Body of pancreas (tissue), 4 donors: ENCODE data around the gene GIMAP6. TPM values are rescaled to one million over a fixed set of nuclear protein-coding genes. Genes with fewer than 3 reads are reported as not detected.

Experiments
- ATAC-seq: fragments of 150-250 bp; one replicate; pipeline ENCODE4 v1.9.1; 2016
- DNase-seq, 4 donors: peaks; one replicate each; pipeline ENCODE4 v3.0.0-alpha.2; 2019
- H3K27ac ChIP-seq, 4 donors: fragments of 200-600 bp; sonication (generic); 1 replicate in 3 of 4; 2 replicates in 1 of 4; pipeline versions ENCODE4 v1.5.1 to v1.6.1; 2016 to 2019; ENCODE audit warnings: mild to moderate bottlenecking in 1 of 4, mixed read lengths in 1 of 4, moderate library complexity in 1 of 4
- H3K27me3 ChIP-seq, 2 donors: fragments of 200-600 bp; sonication (generic); one replicate each; pipeline ENCODE4 v1.6.0; 2016; ENCODE audit warnings: mild to moderate bottlenecking in 1 of 2
- H3K36me3 ChIP-seq, 2 donors: fragments of 200-600 bp; sonication (generic); replicated peaks in 1 of 2; 2 replicates each; pipeline ENCODE4 v1.5.1; 2016; ENCODE audit warnings: low read depth in 2 of 2; ENCODE audit not compliant: insufficient read depth in 1 of 2
- H3K4me1 ChIP-seq: fragments of 200-600 bp; sonication (generic); one replicate; pipeline ENCODE4 v1.6.0; 2016
- H3K4me3 ChIP-seq, 2 donors: fragments of 200-600 bp; sonication (generic); 1 replicate in 1 of 2; 2 replicates in 1 of 2; pipeline ENCODE4 v1.5.1; 2016 to 2019
- H3K9me3 ChIP-seq, 3 donors: fragments of 200-600 bp; sonication (generic); 1 replicate in 2 of 3; 2 replicates in 1 of 3; pipeline ENCODE4 v1.5.1; 2016
- POLR2A ChIP-seq, 3 donors: fragments of 450-650 bp; IDR thresholded peaks; one replicate each; pipeline ENCODE4 v1.6.1; 2016; ENCODE audit warnings: antibody characterized with exemption in 3 of 3, mild to moderate bottlenecking in 2 of 3
- WGBS, 2 donors: methylation state at CpG; one replicate each; pipeline ENCODE4 v1.1.5; 2017; 5-methylcytosine and 5-hydroxymethylcytosine counted together
- intact Hi-C: fragments of 100-400 bp; cut with DNase I; formaldehyde crosslinking; loops from one replicate; pipeline ENCODE4 v1.15.1; 2023
- total RNA-seq, 2 donors: library from RNA; depleted of rRNA; stranded (reverse); fragments of >200 nt; gene quantifications; one replicate each; pipeline ENCODE4 v1.1.0, GENCODE V29; 2016
- TF ChIP-seq, protein P1 (sequence below), 7 experiments: fragments of 450-650 bp in 4 of 7; fragments of 200-600 bp in 3 of 7; sonication (generic) in 3 of 7; IDR thresholded peaks; one replicate each; pipeline ENCODE4 v1.5.1; 2016 to 2019; ENCODE audit warnings: antibody characterized with exemption in 7 of 7

GIMAP6 gene
- total RNA-seq, 2 donors from 2014 or later: 8.6 to 10.6 TPM

DNA sequence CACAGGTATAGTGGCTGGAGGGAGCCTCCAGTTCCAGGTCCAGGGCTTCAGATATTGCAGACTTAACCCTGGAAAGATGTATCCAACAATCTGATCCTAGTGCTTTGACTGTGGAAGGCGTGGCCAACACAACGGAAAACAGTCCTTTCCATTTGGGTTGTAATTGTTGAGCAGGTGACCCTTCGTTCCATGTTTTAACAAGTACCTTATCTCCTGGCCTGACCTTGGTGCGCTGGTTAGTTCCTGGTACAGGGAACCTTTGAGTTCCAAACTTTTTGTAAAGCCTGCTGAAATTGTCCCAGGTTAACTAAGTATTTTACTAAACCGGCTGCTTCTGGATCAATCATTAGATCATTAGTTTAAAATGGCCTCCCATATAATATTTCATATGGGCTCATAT is 23.9 kb upstream of the GIMAP6 start:
- H3K27ac ChIP-seq: no peak overlapping the region
- TF ChIP-seq, protein P1, sequence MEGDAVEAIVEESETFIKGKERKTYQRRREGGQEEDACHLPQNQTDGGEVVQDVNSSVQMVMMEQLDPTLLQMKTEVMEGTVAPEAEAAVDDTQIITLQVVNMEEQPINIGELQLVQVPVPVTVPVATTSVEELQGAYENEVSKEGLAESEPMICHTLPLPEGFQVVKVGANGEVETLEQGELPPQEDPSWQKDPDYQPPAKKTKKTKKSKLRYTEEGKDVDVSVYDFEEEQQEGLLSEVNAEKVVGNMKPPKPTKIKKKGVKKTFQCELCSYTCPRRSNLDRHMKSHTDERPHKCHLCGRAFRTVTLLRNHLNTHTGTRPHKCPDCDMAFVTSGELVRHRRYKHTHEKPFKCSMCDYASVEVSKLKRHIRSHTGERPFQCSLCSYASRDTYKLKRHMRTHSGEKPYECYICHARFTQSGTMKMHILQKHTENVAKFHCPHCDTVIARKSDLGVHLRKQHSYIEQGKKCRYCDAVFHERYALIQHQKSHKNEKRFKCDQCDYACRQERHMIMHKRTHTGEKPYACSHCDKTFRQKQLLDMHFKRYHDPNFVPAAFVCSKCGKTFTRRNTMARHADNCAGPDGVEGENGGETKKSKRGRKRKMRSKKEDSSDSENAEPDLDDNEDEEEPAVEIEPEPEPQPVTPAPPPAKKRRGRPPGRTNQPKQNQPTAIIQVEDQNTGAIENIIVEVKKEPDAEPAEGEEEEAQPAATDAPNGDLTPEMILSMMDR (IDR thresholded peaks at IDR 0.05): no peak
- TF ChIP-seq POLR2A (IDR thresholded peaks at IDR 0.05): no peak
- intact Hi-C loops: no loop called here
- ATAC-seq: no peak
- H3K27me3 ChIP-seq: no peaks in the 10 kb centered on the region
- H3K4me3 ChIP-seq: no peak overlapping the region
- DNase-seq: peak in 3 of 4 donors; percentile 16 to 57 (median 50)
- no peaks in the 10 kb centered on the region for H3K36me3 ChIP-seq
- WGBS, 2 donors: 36 to 38% methylated on average over 5 of the region's 5 CpGs
- peaks cover 0 to 13% (median 0%) of the 10 kb centered on the region in 3 donors for H3K9me3 ChIP-seq
- H3K4me1 ChIP-seq: peaks cover 6% of the 10 kb centered on the region

DNA sequence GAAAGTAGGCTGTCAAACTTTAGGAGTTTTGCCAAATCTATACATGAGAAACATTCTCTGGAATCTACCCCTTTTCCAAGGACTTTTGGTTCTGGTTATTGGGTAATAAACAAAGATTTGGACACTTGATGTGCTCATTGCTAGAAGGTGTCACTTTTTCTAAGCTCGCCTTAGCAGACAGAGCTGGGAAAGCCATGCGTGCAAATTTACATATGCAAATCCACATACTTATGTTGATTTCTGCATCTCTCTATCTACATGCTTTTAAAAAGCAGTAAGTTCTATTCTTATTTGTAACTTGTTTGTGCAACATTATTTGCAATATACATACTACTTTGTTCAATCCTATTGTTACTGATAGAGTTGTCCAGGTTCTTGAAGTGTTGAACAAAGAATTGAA is 22.5 kb upstream of the GIMAP6 start:
- no peaks in the 10 kb centered on the region for H3K27me3 ChIP-seq
- WGBS, 2 donors: 78 to 84% methylated on average over 2 of the region's 2 CpGs
- intact Hi-C loops: no loop called here

DNA sequence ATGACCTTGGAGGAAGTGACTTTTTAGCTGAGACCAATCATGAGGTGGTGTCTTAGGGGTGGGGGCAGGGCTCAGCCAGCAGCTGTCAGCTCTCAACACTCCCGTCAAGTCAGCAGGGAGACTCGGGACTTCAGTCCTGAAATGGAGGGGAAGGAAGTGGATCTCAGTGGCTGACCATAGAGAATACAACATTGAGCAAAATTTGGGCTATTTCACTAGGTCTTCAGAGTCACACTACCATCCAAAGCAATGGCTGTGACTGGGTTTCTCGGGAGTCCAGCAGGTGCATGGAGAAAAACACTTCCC is 16.8 kb upstream of the GIMAP6 start:
- 36 to 47% methylated on average over 3 of the region's 3 CpGs for WGBS, 2 donors
- Histone ChIP-seq H3K4me1 (no peaks in the 10 kb centered on the region), H3K36me3 (no peaks in the 10 kb centered on the region), H3K9me3 (no peaks in the 10 kb centered on the region), H3K27me3 (no peaks in the 10 kb centered on the region), H3K27ac (no peak overlapping the region), H3K4me3 (no peak overlapping the region)
- TF ChIP-seq POLR2A (IDR thresholded peaks at IDR 0.05): no peak
- TF ChIP-seq, protein P1 (IDR thresholded peaks at IDR 0.05): no peak
- DNase-seq (no peak), ATAC-seq (no peak)
- intact Hi-C loops: no loop called here

More for the DNA sequence above, 22.5 kb upstream of the GIMAP6 start:
- H3K4me3 ChIP-seq: no peak overlapping the region
- H3K9me3 ChIP-seq: peaks cover 0 to 13% (median 0%) of the 10 kb centered on the region in 3 donors
- H3K36me3 ChIP-seq: no peaks in the 10 kb centered on the region
- peaks cover 6% of the 10 kb centered on the region for H3K4me1 ChIP-seq
- H3K27ac ChIP-seq: no peak overlapping the region
- DNase-seq (no peak), ATAC-seq (no peak)
- TF ChIP-seq POLR2A (IDR thresholded peaks at IDR 0.05): no peak
- TF ChIP-seq, protein P1 (IDR thresholded peaks at IDR 0.05): no peak

DNA sequence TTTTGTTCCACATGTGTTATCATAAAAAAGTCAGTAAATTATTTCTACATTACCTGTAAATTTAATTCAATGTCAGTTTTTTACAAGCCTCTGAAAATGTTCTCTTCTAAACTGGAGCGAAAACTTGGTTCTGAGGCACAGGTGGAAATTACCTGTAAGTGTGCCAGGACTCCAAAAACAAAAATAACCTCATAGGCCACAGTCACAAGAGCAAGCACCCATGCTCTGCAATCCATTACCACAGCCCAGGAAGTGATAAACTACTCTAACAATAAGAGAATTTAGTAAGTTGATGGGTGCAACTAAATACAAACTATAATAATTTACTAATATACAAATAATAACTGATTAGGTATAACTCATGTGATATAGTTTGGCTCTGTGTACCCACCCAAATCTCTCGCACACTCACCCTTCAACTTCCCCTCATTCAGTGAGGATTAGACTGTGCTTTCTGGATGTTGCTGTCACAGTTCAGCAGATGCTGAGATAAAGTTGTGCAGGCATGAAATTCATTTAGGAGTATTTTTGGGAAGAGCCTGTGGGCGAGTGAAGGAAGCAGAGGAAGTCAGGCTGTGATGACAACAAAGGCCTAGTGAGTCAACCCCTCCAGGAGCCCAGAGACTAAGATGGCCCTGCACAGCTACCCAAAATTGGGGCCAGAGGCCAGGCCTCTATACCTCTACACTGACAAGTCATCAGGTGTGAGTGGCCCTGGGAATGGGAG is 16.3 kb upstream of the GIMAP6 start:
- Histone ChIP-seq H3K36me3 (no peaks in the 10 kb centered on the region), H3K27ac (no peak overlapping the region), H3K27me3 (no peaks in the 10 kb centered on the region), H3K9me3 (no peaks in the 10 kb centered on the region), H3K4me3 (no peak overlapping the region), H3K4me1 (no peaks in the 10 kb centered on the region)
- TF ChIP-seq, protein P1 (IDR thresholded peaks at IDR 0.05): no peak
- TF ChIP-seq POLR2A (IDR thresholded peaks at IDR 0.05): no peak
- no peak for DNase-seq
- ATAC-seq: no peak
- WGBS, 2 donors: 59 to 64% methylated on average over 3 of the region's 3 CpGs
- intact Hi-C loops: no loop called here
